PC-3 (cell line): ENCODE data around the gene PLCB4. TPM values are rescaled to one million over a fixed set of nuclear protein-coding genes. Genes with fewer than 3 reads are reported as not detected.

Source experiments
- ATAC-seq: fragments of 200-7000 bp; cut with Tn5 transposase; 2 replicates; pipeline ENCODE4 v1.9.1; 2020; ENCODE audit warnings: mild to moderate bottlenecking, moderate library complexity
- BruUV-seq: library from RNA; stranded (reverse); fragments of 400-500 nt; replicated peaks from 2 replicates; lab custom pipeline; 2021; lab: Mats Ljungman, UMichigan
- CTCF ChIA-PET: fragments of 300-600 bp; sonication (Branson Sonifier 250); formaldehyde crosslinking; loops from one replicate; lab custom pipeline; 2022; ENCODE audit warnings: antibody characterized with exemption; lab: Charles Lee
- POLR2A ChIA-PET: fragments of 300-600 bp; sonication (Branson Sonifier 250); formaldehyde crosslinking; loops from one replicate; lab custom pipeline; 2022; ENCODE audit warnings: antibody characterized with exemption; ENCODE audit not compliant: unreplicated experiment; lab: Charles Lee
- DNase-seq: peaks from one replicate; pipeline ENCODE4 v3.0.0-alpha.2; 2015
- H2AFZ ChIP-seq: fragments of 300-600 bp; sonication (generic); 2 replicates; pipeline ENCODE4 v1.6.0; 2016; ENCODE audit warnings: antibody characterized with exemption, low read length
- H3F3A ChIP-seq: fragments of 300-600 bp; sonication (generic); one replicate; pipeline ENCODE4 v1.6.0; 2017; ENCODE audit warnings: antibody characterized with exemption, low read length, control low read depth, mild to moderate bottlenecking; ENCODE audit not compliant: unreplicated experiment
- H3K27ac ChIP-seq: fragments of 300-600 bp; sonication (generic); 2 replicates; pipeline ENCODE4 v1.5.1; 2016; ENCODE audit warnings: mild to moderate bottlenecking, low read length
- H3K27me3 ChIP-seq: fragments of 300-600 bp; sonication (generic); 2 replicates; pipeline ENCODE4 v1.6.1; 2016; ENCODE audit warnings: low read length, mixed read lengths
- H3K36me3 ChIP-seq: fragments of 300-600 bp; sonication (generic); 2 replicates; pipeline ENCODE4 v1.6.1; 2016; ENCODE audit warnings: low read depth, mixed run types, low read length, mixed read lengths
- H3K4me1 ChIP-seq: fragments of 300-600 bp; sonication (generic); 2 replicates; pipeline ENCODE4 v1.5.1; 2016; ENCODE audit warnings: low read length; ENCODE audit not compliant: insufficient read depth
- H3K4me2 ChIP-seq: fragments of 300-600 bp; sonication (generic); 2 replicates; pipeline ENCODE4 v1.6.0; 2016; ENCODE audit warnings: low read length
- H3K4me3 ChIP-seq: fragments of 300-600 bp; sonication (generic); 2 replicates; pipeline ENCODE4 v1.5.1; 2016; ENCODE audit warnings: mild to moderate bottlenecking, low read length, mixed read lengths
- H3K79me2 ChIP-seq: fragments of 300-600 bp; sonication (generic); 2 replicates; pipeline ENCODE4 v1.6.1; 2017; ENCODE audit warnings: low read length, mixed read lengths
- H3K9ac ChIP-seq: fragments of 300-600 bp; sonication (generic); 2 replicates; pipeline ENCODE4 v1.6.0; 2016; ENCODE audit warnings: mild to moderate bottlenecking, low read length
- H3K9me2 ChIP-seq: fragments of 300-600 bp; sonication (generic); replicated peaks from 2 replicates; pipeline ENCODE4 v1.6.1; 2016; ENCODE audit warnings: mixed run types, low read length, mixed read lengths
- H3K9me3 ChIP-seq: fragments of 300-600 bp; sonication (generic); 2 replicates; pipeline ENCODE4 v1.6.1; 2016; ENCODE audit warnings: low read length, mixed read lengths
- H4K20me1 ChIP-seq: fragments of 300-600 bp; sonication (generic); 2 replicates; pipeline ENCODE4 v1.6.1; 2016; ENCODE audit warnings: low read length, mixed read lengths
- EZH2 ChIP-seq: fragments of 300-600 bp; sonication (generic); IDR thresholded peaks from one replicate; pipeline ENCODE4 v1.6.1; 2017; ENCODE audit warnings: antibody characterized with exemption, mild to moderate bottlenecking, low read length; ENCODE audit not compliant: unreplicated experiment
- EZH2phosphoT487 ChIP-seq: fragments of 300-600 bp; sonication (generic); IDR thresholded peaks from 2 replicates; pipeline ENCODE4 v1.6.1; 2018; ENCODE audit warnings: mild to moderate bottlenecking, antibody characterized with exemption, low read length, borderline replicate concordance
- intact Hi-C: fragments of 100-400 bp; cut with micrococcal nuclease; formaldehyde crosslinking; loops from 2 replicates; pipeline ENCODE4 v1.9.0; 2023
- total RNA-seq: library from RNA; depleted of rRNA; stranded (reverse); fragments of >200 nt; gene quantifications from 2 replicates; pipeline ENCODE4 v1.2.3, GENCODE V29; 2014
- TF ChIP-seq, protein P1 (sequence below): fragments of 300-600 bp; sonication (generic); conservative IDR thresholded peaks from 2 replicates; pipeline ENCODE4 v1.5.1; 2017; ENCODE audit warnings: antibody characterized with exemption, low read depth, mild to moderate bottlenecking, low read length

The PLCB4 gene
- total RNA-seq, 1 experiment from 2014 or later, result 25.4 TPM

DNA sequence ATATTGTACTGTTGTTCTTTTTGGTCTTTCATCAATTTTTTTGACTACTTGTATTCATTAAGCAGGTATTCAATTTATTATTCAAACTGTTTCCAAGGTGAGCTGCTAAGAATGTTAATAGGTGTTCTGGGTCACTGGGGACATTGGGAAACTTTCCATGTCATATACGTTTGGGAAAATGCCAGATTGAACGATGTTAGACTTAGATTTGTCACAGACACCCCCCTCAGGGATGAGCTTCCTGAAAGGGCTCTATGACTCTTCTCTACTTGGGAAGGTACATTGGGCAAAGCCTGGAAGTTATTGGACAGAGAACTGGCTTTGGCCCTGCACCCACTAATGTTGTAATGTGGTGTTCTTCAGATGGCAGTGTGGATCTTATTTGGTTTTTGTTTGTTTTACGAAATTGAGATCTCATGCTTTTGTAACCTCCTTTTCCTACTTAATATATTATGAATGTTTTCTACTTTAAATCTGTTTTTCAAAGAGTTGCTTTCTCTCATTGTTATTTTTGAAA is 42.1 kb downstream of the PLCB4 start:
- DNase-seq, result no peak
- Histone ChIP-seq H3K4me1 (no peaks in the 10 kb centered on the region), H2AFZ (no peak overlapping the region), H3F3A (no peaks in the 10 kb centered on the region), H3K4me3 (no peak overlapping the region), H3K27ac (no peak overlapping the region), H3K4me2 (no peak overlapping the region), H3K27me3 (no peaks in the 10 kb centered on the region), H3K79me2 (no peaks in the 10 kb centered on the region), H3K9me3 (no peaks in the 10 kb centered on the region), H3K9me2 (no peaks in the 10 kb centered on the region), H3K9ac (no peak overlapping the region), H4K20me1 (no peaks in the 10 kb centered on the region), H3K36me3 (no peaks in the 10 kb centered on the region)
- intact Hi-C loops, result no loop called here
- CTCF ChIA-PET, result no interaction called here
- POLR2A ChIA-PET, result interaction anchor here (0.6 kb wide), 1 partner anchor 240 kb away, joined by 3 read pairs; no protein-coding TSS in a partner anchor
- BruUV-seq, result no TSS peak
- ATAC-seq, result no peak
- TF ChIP-seq EZH2phosphoT487, result no peak
- TF ChIP-seq, protein P1, sequence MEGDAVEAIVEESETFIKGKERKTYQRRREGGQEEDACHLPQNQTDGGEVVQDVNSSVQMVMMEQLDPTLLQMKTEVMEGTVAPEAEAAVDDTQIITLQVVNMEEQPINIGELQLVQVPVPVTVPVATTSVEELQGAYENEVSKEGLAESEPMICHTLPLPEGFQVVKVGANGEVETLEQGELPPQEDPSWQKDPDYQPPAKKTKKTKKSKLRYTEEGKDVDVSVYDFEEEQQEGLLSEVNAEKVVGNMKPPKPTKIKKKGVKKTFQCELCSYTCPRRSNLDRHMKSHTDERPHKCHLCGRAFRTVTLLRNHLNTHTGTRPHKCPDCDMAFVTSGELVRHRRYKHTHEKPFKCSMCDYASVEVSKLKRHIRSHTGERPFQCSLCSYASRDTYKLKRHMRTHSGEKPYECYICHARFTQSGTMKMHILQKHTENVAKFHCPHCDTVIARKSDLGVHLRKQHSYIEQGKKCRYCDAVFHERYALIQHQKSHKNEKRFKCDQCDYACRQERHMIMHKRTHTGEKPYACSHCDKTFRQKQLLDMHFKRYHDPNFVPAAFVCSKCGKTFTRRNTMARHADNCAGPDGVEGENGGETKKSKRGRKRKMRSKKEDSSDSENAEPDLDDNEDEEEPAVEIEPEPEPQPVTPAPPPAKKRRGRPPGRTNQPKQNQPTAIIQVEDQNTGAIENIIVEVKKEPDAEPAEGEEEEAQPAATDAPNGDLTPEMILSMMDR, result no peak
- TF ChIP-seq EZH2, result no peak

DNA sequence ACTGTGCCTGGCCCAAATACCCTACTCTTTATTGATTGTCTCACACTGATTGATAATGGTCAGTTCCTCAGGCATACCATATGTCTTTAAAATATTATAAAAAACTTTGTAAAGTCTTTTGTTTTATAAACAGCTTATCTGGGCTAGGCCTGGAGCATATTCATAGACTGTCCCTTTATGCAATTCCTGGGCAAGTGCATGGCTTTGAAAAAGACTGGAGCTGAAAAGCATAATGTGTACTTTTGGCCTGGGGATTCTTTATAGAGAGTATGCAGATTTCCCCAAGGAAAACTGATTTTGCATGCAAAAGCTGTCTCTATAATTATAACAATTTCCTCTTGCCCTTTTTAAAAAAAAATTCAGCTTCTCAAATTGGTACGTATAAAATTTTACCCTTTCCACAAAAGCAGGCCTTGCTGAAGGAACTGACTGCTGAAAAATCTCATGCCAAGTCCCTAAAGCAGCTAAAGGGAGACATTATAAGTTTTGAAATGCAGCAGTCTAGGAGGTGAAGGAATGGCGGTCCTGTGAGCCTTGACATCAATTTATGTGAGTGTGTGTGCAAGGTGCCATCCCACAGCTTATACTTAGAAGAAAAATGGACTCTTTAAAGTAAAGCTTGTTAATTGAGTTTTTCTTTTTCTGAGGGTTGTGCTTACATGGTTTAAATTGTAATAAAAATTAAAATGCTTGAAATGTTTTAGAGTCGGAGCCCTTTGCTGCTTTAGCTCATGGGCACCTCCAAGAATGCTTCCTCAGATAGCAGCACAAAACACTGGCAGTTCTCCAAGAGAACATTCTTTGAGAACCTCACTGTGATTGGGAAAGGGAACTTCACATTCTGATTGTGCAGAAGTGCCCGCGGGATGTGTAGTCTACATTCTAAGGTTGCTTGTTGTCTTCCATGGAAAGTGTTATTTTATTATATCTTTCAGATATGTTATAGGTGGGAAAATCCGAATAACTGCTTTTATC is 43.9 kb downstream of the PLCB4 start:
- Histone ChIP-seq H3F3A (no peaks in the 10 kb centered on the region), H3K27me3 (no peaks in the 10 kb centered on the region), H3K9me3 (no peaks in the 10 kb centered on the region), H3K9me2 (no peaks in the 10 kb centered on the region), H3K4me3 (no peak overlapping the region), H3K36me3 (no peaks in the 10 kb centered on the region), H3K4me2 (no peak overlapping the region), H2AFZ (no peak overlapping the region), H3K79me2 (no peaks in the 10 kb centered on the region), H4K20me1 (no peaks in the 10 kb centered on the region), H3K27ac (no peak overlapping the region), H3K4me1 (no peaks in the 10 kb centered on the region), H3K9ac (no peak overlapping the region)
- POLR2A ChIA-PET, result no interaction called here
- DNase-seq (no peak), ATAC-seq (no peak)
- intact Hi-C loops, result no loop called here
- no TSS peak for BruUV-seq
- TF ChIP-seq EZH2, result no peak
- no peak for TF ChIP-seq EZH2phosphoT487
- TF ChIP-seq, protein P1, result no peak
- CTCF ChIA-PET, result no interaction called here
